GM23248 (cell line): Measurements from ENCODE around the gene CEBPZ.

Experiments
- EZH2 ChIP-seq: fragments of 200-600 bp; sonication (generic); IDR thresholded peaks from 2 replicates; pipeline ENCODE4 v1.6.1; 2018; ENCODE audit warnings: antibody characterized with exemption, mild to moderate bottlenecking; ENCODE audit not compliant: insufficient read depth, poor library complexity, severe bottlenecking
- EZH2phosphoT487 ChIP-seq: fragments of 200-600 bp; sonication (generic); IDR thresholded peaks from 2 replicates; pipeline ENCODE4 v1.6.1; 2018; ENCODE audit warnings: antibody characterized with exemption, moderate library complexity, mild to moderate bottlenecking, low read depth; ENCODE audit not compliant: insufficient read depth

GRCh38 chr2:37167636-37168180 lies 63.7 kb downstream of the CEBPZ start:
- TF ChIP-seq EZH2 (no peak), EZH2phosphoT487 (no peak)
